ENCODE data around the gene PLCB4. TPM values are rescaled to one million over a fixed set of nuclear protein-coding genes. Genes with fewer than 3 reads are reported as not detected.

Gene PLCB4
- total RNA-seq: 1.0 and 5.1 TPM in 2 replicates

GRCh38 chr20:9068841-9069663, at the start of gene PLCB4:
Gene PLCB4, plus strand, starts transcription at chr20:9069087. Its CDS starts 238,728 bp downstream, at chr20:9307815.

GRCh38 chr20:9514461-9515213, 445.8 kb downstream of the PLCB4 start, which contains the start of gene LAMP5:
Gene LAMP5, plus strand, starts transcription at chr20:9514590. Its CDS starts 263 bp downstream, at chr20:9514853.

Data from nasal cavity respiratory epithelium epithelial cell of viscerocranial mucosa (primary cell).